HEK293T (cell line): Measurements from ENCODE around the gene PAX7.

Source experiments
- CTCF ChIA-PET: fragments of 350-600 bp; formaldehyde crosslinking; extraction: SDS; loops from one replicate; lab custom pipeline; 2021; ENCODE audit warnings: antibody characterized with exemption, inconsistent platforms; lab: Yijun Ruan, JAX
- POLR2A ChIA-PET: fragments of 350-600 bp; formaldehyde crosslinking; extraction: SDS; loops from one replicate; lab custom pipeline; 2020; ENCODE audit warnings: antibody characterized with exemption, inconsistent platforms; lab: Yijun Ruan, JAX
- DNase-seq: peaks from one replicate; pipeline ENCODE4 v3.0.0; 2012; ENCODE audit warnings: mixed read lengths; ENCODE audit errors: extremely low spot score
- ARNT ChIP-seq: fragments of 450-650 bp; IDR thresholded peaks from 2 replicates; pipeline ENCODE4 v1.6.1; 2017; ENCODE audit warnings: mild to moderate bottlenecking
- BHLHE40 ChIP-seq: fragments of 450-650 bp; IDR thresholded peaks from 2 replicates; pipeline ENCODE4 v1.6.1; 2016; ENCODE audit warnings: mild to moderate bottlenecking, moderate library complexity, borderline replicate concordance
- CTBP1 ChIP-seq: fragments of 450-650 bp; IDR thresholded peaks from 2 replicates; pipeline ENCODE4 v1.6.1; 2016; ENCODE audit warnings: borderline replicate concordance
- ELF4 ChIP-seq: fragments of 450-650 bp; IDR thresholded peaks from 2 replicates; pipeline ENCODE4 v1.6.1; 2017; ENCODE audit warnings: antibody characterized with exemption
- FOXA1 ChIP-seq: fragments of 450-650 bp; IDR thresholded peaks from 2 replicates; pipeline ENCODE4 v1.6.1; 2016; ENCODE audit warnings: mild to moderate bottlenecking
- FOXK2 ChIP-seq: fragments of 450-650 bp; IDR thresholded peaks from 2 replicates; pipeline ENCODE4 v1.6.1; 2016; ENCODE audit warnings: mild to moderate bottlenecking
- FOXM1 ChIP-seq: fragments of 450-650 bp; IDR thresholded peaks from 2 replicates; pipeline ENCODE4 v1.6.1; 2017; ENCODE audit warnings: mild to moderate bottlenecking, borderline replicate concordance
- HDGF ChIP-seq: fragments of 450-650 bp; IDR thresholded peaks from 2 replicates; pipeline ENCODE4 v1.6.1; 2017; ENCODE audit warnings: antibody characterized with exemption, borderline replicate concordance
- L3MBTL2 ChIP-seq: fragments of 450-650 bp; conservative IDR thresholded peaks from 2 replicates; pipeline ENCODE4 v1.6.1; 2016; ENCODE audit warnings: mild to moderate bottlenecking
- LEF1 ChIP-seq: fragments of 450-650 bp; IDR thresholded peaks from 2 replicates; pipeline ENCODE4 v1.6.1; 2017; ENCODE audit warnings: mild to moderate bottlenecking, borderline replicate concordance
- NFRKB ChIP-seq: fragments of 450-650 bp; IDR thresholded peaks from 2 replicates; pipeline ENCODE4 v1.6.1; 2016; ENCODE audit warnings: mild to moderate bottlenecking, moderate library complexity
- SP1 ChIP-seq: fragments of 450-650 bp; IDR thresholded peaks from 2 replicates; pipeline ENCODE4 v1.6.1; 2017
- SUZ12 ChIP-seq: fragments of 450-650 bp; IDR thresholded peaks from 2 replicates; pipeline ENCODE4 v1.6.1; 2016; ENCODE audit warnings: mild to moderate bottlenecking
- TARDBP ChIP-seq: fragments of 450-650 bp; IDR thresholded peaks from 2 replicates; pipeline ENCODE4 v1.6.1; 2016
- ZNF384 ChIP-seq: fragments of 450-650 bp; IDR thresholded peaks from 2 replicates; pipeline ENCODE4 v1.6.1; 2016
- TF ChIP-seq, protein P1 (sequence below): fragments of 450-650 bp; IDR thresholded peaks from 2 replicates; pipeline ENCODE4 v1.6.1; 2016

PAX7 gene

DNA sequence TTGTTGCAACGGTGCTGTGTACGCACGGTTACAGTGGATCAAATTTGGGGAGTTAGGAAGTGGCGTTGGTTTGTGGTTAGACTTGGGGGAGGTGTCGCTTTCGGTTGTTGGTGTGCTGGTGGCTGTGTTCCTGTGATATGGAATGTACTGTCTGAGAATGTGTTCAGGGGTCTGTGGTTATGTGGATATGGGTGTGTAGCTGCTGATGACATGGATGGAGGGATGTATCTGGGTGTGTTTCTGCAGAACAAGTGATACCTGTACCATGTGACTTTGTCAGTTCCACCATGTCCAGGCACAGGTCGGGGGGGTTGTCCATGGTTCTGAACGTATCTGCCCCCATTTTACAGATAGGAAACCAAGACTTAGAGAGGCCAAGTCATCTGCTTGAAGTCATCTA lies 22.7 kb downstream of the PAX7 start:
- ChIA-PET POLR2A (no interaction called here), CTCF (interaction anchor here (0.9 kb wide), 1 partner anchor 31 kb away, joined by 3 read pairs; no protein-coding TSS in a partner anchor)
- no peak for DNase-seq
- TF ChIP-seq TARDBP (no peak), ZNF384 (no peak), L3MBTL2 (no peak), ARNT (no peak)

DNA sequence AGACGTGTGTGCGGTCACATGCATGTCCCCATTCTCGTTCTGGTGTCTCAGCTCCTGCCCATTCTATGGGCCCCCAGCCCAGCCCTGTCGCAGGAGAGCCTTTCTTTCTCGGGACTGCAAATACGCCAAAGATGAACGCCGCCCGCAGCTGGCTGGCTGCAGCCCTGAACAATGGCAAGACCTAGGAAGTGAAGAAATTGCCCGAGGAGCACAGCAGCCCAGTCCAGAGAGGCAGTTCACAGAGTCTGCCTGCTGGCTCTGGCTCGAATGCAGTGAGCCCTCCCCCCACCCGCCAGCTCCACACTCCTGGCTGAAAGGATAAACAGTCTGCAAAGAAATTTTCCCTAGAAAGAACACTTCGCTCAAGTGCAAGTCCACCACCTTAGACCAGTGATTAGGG lies 23.3 kb downstream of the PAX7 start:
- CTCF ChIA-PET = interaction anchor here (0.9 kb wide), 1 partner anchor 30 kb away, joined by 3 read pairs; no protein-coding TSS in a partner anchor
- no peak for DNase-seq
- POLR2A ChIA-PET = no interaction called here
- TF ChIP-seq ELF4 = no peak
- TF ChIP-seq FOXA1 = no peak
- no peak for TF ChIP-seq LEF1
- TF ChIP-seq TARDBP = no peak
- TF ChIP-seq NFRKB = no peak
- no peak for TF ChIP-seq CTBP1
- TF ChIP-seq SUZ12 = no peak
- no peak for TF ChIP-seq L3MBTL2
- TF ChIP-seq, protein P1, sequence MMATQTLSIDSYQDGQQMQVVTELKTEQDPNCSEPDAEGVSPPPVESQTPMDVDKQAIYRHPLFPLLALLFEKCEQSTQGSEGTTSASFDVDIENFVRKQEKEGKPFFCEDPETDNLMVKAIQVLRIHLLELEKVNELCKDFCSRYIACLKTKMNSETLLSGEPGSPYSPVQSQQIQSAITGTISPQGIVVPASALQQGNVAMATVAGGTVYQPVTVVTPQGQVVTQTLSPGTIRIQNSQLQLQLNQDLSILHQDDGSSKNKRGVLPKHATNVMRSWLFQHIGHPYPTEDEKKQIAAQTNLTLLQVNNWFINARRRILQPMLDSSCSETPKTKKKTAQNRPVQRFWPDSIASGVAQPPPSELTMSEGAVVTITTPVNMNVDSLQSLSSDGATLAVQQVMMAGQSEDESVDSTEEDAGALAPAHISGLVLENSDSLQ = no peak
- TF ChIP-seq ARNT = no peak
- no peak for TF ChIP-seq ZNF384
- no peak for TF ChIP-seq FOXK2
- no peak for TF ChIP-seq FOXM1
- no peak for TF ChIP-seq BHLHE40
- TF ChIP-seq HDGF = no peak

DNA sequence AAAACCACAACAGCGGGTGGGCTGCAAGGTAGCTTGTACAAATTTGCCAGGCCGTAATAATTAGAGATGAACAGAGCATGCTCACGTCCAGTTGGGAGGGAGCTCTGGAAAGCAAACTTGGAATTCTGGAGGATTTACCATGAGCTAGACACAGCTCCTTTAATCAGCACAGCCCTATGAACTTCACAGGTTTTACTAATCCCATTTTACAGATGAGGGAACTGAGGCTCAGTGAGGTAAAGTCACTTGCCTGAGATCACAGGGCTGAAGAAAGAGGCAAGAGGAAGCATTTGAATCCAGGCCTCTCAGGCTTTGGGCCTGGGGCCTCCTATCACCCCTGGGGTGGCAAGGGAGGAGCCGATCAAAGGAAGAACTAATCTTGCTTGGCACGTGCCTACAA lies 24.0 kb downstream of the PAX7 start:
- ChIA-PET POLR2A (no interaction called here), CTCF (no interaction called here)
- DNase-seq = no peak
- no peak for TF ChIP-seq TARDBP
- no peak for TF ChIP-seq FOXK2
- TF ChIP-seq FOXA1 = no peak
- TF ChIP-seq FOXM1 = no peak
- no peak for TF ChIP-seq ELF4
- no peak for TF ChIP-seq ZNF384
- no peak for TF ChIP-seq NFRKB
- no peak for TF ChIP-seq CTBP1
- TF ChIP-seq, protein P1 = no peak
- TF ChIP-seq LEF1 = no peak

DNA sequence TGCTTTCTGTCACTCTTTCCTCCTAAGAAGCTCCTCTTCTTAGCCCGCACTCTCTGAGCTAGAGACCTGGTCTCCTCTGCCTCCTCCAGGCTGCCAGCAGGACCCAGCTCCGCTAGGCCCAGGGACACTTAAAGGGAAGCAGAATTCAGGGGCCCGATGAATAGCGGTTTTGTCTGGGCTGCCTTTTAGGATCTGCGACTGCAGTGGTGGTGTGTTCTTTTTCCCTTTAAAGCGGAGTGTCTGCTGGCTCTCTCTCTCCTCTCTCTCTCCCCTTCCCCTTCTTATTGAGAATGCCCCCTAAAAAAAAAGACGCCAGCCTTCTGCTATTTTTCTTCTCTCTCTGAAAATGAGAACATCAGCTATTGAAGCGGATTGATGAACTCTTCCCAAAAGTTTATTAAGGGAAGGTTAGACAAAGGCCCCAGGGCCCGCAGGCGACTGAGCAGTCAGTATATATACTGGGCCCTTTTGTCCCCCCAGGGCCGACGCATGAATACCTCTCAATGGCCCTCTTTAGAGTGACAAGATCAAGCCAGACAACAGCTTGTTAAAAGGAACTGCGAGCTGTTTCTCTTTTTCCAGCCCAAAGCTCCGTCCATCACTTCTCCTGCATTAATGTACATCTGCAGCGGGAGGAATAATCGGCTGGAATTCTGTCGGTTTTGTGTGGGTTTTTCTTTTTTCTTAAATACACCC lies 27.0 kb downstream of the PAX7 start:
- no peak for TF ChIP-seq ZNF384
- no peak for DNase-seq
- POLR2A ChIA-PET = no interaction called here

DNA sequence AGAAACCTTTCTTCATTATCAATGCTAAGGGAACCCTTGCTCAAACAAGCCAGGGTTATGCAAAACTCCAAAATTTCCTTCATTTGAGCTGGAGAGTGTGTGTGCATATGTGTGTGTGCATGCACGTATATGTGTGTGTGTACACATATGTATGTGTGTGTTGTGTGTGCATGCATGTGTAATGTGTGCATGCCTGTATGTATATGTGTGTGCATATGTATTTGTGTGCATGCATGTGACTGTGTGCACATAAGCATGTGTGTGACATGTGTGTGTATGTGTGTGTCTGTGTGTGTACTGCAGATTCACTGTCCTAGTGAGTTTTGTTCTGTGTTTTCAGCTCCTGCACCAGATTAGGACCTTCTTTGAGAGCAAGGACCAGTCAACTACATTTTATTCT lies 28.2 kb downstream of the PAX7 start:
- ChIA-PET POLR2A (no interaction called here), CTCF (interaction anchor here (0.7 kb wide), 1 partner anchor 62 kb away, joined by 3 read pairs; no protein-coding TSS in a partner anchor)
- TF ChIP-seq BHLHE40 (no peak), LEF1 (no peak), L3MBTL2 (no peak), CTBP1 (no peak), ELF4 (no peak), SUZ12 (no peak), ZNF384 (no peak), TARDBP (no peak), FOXM1 (no peak), NFRKB (no peak), HDGF (no peak)
- TF ChIP-seq, protein P1 = no peak
- DNase-seq = no peak

More for the DNA sequence above, 27.0 kb downstream of the PAX7 start:
- CTCF ChIA-PET = no interaction called here

DNA sequence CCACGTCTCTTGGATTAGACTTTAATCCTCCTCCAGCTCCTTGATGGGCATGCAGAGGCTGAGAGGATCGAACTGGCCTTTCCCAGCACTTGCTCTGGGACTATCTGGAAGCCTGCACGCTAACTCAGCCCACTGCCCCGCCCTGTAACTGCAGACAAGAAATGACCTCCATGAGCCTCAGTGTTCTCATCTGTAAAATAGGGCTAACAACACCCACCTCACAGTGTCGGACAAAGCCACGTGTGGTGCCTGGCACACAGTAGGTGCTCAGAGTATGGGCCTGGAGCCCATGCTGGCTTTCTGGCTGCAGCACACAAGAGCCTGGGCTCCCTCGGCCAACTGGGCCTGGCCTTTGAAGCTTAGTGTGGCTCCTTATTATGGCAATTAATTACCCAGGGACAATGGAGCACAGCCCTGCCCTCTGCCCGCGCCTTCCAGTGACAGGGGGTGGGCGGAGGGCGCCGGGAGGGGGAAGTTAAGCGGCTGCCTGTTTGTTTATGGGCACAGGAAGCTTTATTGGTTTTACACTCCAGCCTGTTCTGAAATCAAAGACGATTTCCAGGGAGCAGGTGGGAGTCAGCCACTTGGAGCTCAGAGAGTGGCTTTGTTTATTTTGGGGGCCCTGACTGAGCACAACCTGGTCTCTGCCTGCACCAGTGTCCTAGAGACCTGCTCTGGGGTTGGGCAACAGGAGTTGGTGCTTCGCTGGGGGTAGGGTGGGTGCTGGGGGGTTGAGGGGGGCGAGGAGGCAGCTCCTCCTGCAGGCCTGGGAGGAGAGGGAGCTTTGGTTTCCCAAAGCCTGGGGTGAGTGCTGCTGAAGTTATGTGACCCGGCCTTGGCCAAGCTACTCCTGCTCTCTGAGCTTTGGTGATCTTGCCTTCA lies 31.0 kb downstream of the PAX7 start:
- no peak for DNase-seq
- no peak for TF ChIP-seq LEF1
- no peak for TF ChIP-seq NFRKB
- TF ChIP-seq SP1 = no peak
- no peak for TF ChIP-seq FOXK2
- no peak for TF ChIP-seq ELF4
- TF ChIP-seq, protein P1 = no peak
- ChIA-PET POLR2A (no interaction called here), CTCF (no interaction called here)
